IMR-90 (cell line): ENCODE measurements around the gene DOCK2. TPM values are rescaled to one million over a fixed set of nuclear protein-coding genes. Genes with fewer than 3 reads are reported as not detected.

Experiments used
- ATAC-seq: fragments of 200-7000 bp; cut with Tn5 transposase; 2 replicates; pipeline ENCODE4 v1.9.1; 2020; ENCODE audit warnings: low read depth, mild to moderate bottlenecking, moderate library complexity
- BruUV-seq: library from RNA; stranded (reverse); fragments of 400-500 nt; replicated peaks from 2 replicates; lab custom pipeline; 2021; lab: Mats Ljungman, UMichigan
- CTCF ChIA-PET: fragments of 300-600 bp; formaldehyde crosslinking; extraction: SDS; loops from one replicate; lab custom pipeline; 2021; ENCODE audit warnings: antibody characterized with exemption; lab: Yijun Ruan, JAX
- POLR2A ChIA-PET: fragments of 300-600 bp; sonication (Branson Sonifier 250); formaldehyde crosslinking; loops from one replicate; lab custom pipeline; 2022; ENCODE audit warnings: antibody characterized with exemption; ENCODE audit not compliant: unreplicated experiment; lab: Charles Lee
- DNase-seq: peaks from one replicate; pipeline ENCODE4 v3.0.0; 2013
- H2AFZ ChIP-seq: replicated peaks from 2 replicates; pipeline ENCODE3; 2013; ENCODE audit warnings: low read length, mild to moderate bottlenecking; ENCODE audit not compliant: poor library complexity
- H2AK5ac ChIP-seq: 2 replicates; pipeline ENCODE4 v1.6.1; 2013; ENCODE audit warnings: low read depth, low read length, inconsistent platforms
- H2AK9ac ChIP-seq: replicated peaks from 2 replicates; pipeline ENCODE3; 2013; ENCODE audit warnings: mild to moderate bottlenecking, low read depth, low read length, moderate library complexity; ENCODE audit not compliant: poor library complexity
- H2BK120ac ChIP-seq: 2 replicates; pipeline ENCODE4 v1.6.1; 2013; ENCODE audit warnings: low read depth, low read length, inconsistent platforms
- H2BK15ac ChIP-seq: 3 replicates; pipeline ENCODE4 v1.6.1; 2013; ENCODE audit warnings: low read depth, low read length, inconsistent platforms
- H2BK20ac ChIP-seq: 2 replicates; pipeline ENCODE4 v1.6.1; 2013; ENCODE audit warnings: low read depth, mild to moderate bottlenecking, inconsistent platforms, low read length, moderate library complexity
- H2BK5ac ChIP-seq: 2 replicates; pipeline ENCODE4 v1.6.1; 2013; ENCODE audit warnings: mild to moderate bottlenecking, low read depth, low read length, inconsistent platforms; ENCODE audit not compliant: poor library complexity, severe bottlenecking
- H3K14ac ChIP-seq: replicated peaks from 2 replicates; pipeline ENCODE4 v1.6.1; 2013; ENCODE audit warnings: low read depth, low read length, inconsistent platforms
- H3K18ac ChIP-seq: 2 replicates; pipeline ENCODE4 v1.6.1; 2013; ENCODE audit warnings: low read depth, low read length, control low read depth
- H3K23ac ChIP-seq: 2 replicates; pipeline ENCODE4 v1.6.1; 2013; ENCODE audit warnings: low read depth, low read length, inconsistent platforms
- H3K27ac ChIP-seq: 2 replicates; pipeline ENCODE4 v1.5.1; 2013; ENCODE audit warnings: mild to moderate bottlenecking, control low read depth, low read length; ENCODE audit not compliant: insufficient read depth
- H3K27me3 ChIP-seq: 2 replicates; pipeline ENCODE4 v1.6.1; 2013; ENCODE audit warnings: low read length; ENCODE audit not compliant: control insufficient read depth, insufficient read depth
- H3K36me3 ChIP-seq: 2 replicates; pipeline ENCODE4 v1.6.1; 2013; ENCODE audit warnings: low read length, mixed read lengths; ENCODE audit not compliant: control insufficient read depth, insufficient read depth
- H3K4ac ChIP-seq: 2 replicates; pipeline ENCODE4 v1.6.1; 2013; ENCODE audit warnings: low read depth, low read length, inconsistent platforms
- H3K4me1 ChIP-seq: 2 replicates; pipeline ENCODE4 v1.6.1; 2013; ENCODE audit warnings: low read length, mixed read lengths; ENCODE audit not compliant: control insufficient read depth, insufficient read depth
- H3K4me2 ChIP-seq: 2 replicates; pipeline ENCODE4 v1.6.1; 2013; ENCODE audit warnings: low read depth, mild to moderate bottlenecking, control low read depth, low read length, moderate library complexity
- H3K4me3 ChIP-seq: 2 replicates; pipeline ENCODE4 v1.5.1; 2013; ENCODE audit warnings: low read depth, mild to moderate bottlenecking, control low read depth, low read length, moderate library complexity; ENCODE audit not compliant: insufficient read depth
- H3K56ac ChIP-seq: 2 replicates; pipeline ENCODE4 v1.6.1; 2013; ENCODE audit warnings: low read length, inconsistent platforms; ENCODE audit not compliant: insufficient read depth; ENCODE audit errors: extremely low read depth
- H3K79me1 ChIP-seq, 2 experiments: 2 replicates each; pipeline ENCODE4 v1.6.1; 2013; ENCODE audit warnings: low read length in 2 of 2, inconsistent platforms in 1 of 2, low read depth in 1 of 2
- H3K9ac ChIP-seq: 2 replicates; pipeline ENCODE4 v1.6.1; 2013; ENCODE audit warnings: low read depth, low read length, control low read depth
- H3K9me1 ChIP-seq: 2 replicates; pipeline ENCODE4 v1.6.1; 2013; ENCODE audit warnings: low read length, inconsistent platforms; ENCODE audit not compliant: insufficient read depth
- H3K9me3 ChIP-seq: 2 replicates; pipeline ENCODE4 v1.6.1; 2013; ENCODE audit warnings: low read length; ENCODE audit not compliant: control insufficient read depth, insufficient read depth
- H4K20me1 ChIP-seq: 2 replicates; pipeline ENCODE4 v1.6.1; 2013; ENCODE audit warnings: low read length, inconsistent platforms; ENCODE audit not compliant: insufficient read depth
- H4K5ac ChIP-seq: 2 replicates; pipeline ENCODE4 v1.6.1; 2013; ENCODE audit warnings: mild to moderate bottlenecking, low read depth, low read length, control low read depth
- H4K8ac ChIP-seq, 2 experiments: 2 replicates each; pipeline ENCODE4 v1.6.1; 2013; ENCODE audit warnings: low read depth in 2 of 2, low read length in 2 of 2, control low read depth in 1 of 2, inconsistent platforms in 1 of 2
- H4K91ac ChIP-seq: 2 replicates; pipeline ENCODE4 v1.6.1; 2013; ENCODE audit warnings: low read depth, low read length, inconsistent platforms; ENCODE audit not compliant: insufficient read depth
- CHD1 ChIP-seq: IDR thresholded peaks from 2 replicates; pipeline ENCODE4 v1.6.1; 2012; ENCODE audit warnings: low read depth, low read length, improper control_type of control experiment
- WGBS, 2 experiments: methylation state at CpG; one replicate each; pipeline versions ENCODE4 v1.1.5 to v1.1.7; 2013; ENCODE audit warnings: missing lambda C conversion rate in 2 of 2; ENCODE audit not compliant: insufficient read length in 1 of 2; ENCODE audit errors: extremely low coverage in 2 of 2; 5-methylcytosine and 5-hydroxymethylcytosine counted together
- dilution Hi-C: fragments of 300-500 bp; cut with HindIII; formaldehyde crosslinking; loops from one replicate; pipeline ENCODE4 v1.14.3; 2018; ENCODE audit warnings: low sequenced_read_pairs; ENCODE audit not compliant: unreplicated experiment
- in situ Hi-C: fragments of 300-500 bp; cut with MboI; formaldehyde crosslinking; loops from 3 replicates; pipeline ENCODE4 v1.14.3; 2019; ENCODE audit warnings: low sequenced_read_pairs, inconsistent platforms, mixed read lengths
- intact Hi-C: fragments of 100-400 bp; cut with micrococcal nuclease; formaldehyde crosslinking; loops from 2 replicates; pipeline ENCODE4 v1.10.0; 2022
- polyA plus RNA-seq, 3 experiments: library from polyadenylated mRNA; depleted of rRNA; stranded (reverse); fragments of >200 nt; gene quantifications; 2 replicates each; pipeline ENCODE4 v1.2.3, GENCODE V29; 2012; ENCODE audit warnings: low replicate concordance in 1 of 3
- total RNA-seq: library from RNA; depleted of rRNA; stranded (reverse); fragments of >200 nt; gene quantifications from 2 replicates; pipeline ENCODE4 v1.2.3, GENCODE V29; 2012

Gene DOCK2
- total and polyA plus RNA-seq, 2 of the 4 experiments (the other 2 are of a cell fraction): 0.72 to 3.0 TPM

DNA sequence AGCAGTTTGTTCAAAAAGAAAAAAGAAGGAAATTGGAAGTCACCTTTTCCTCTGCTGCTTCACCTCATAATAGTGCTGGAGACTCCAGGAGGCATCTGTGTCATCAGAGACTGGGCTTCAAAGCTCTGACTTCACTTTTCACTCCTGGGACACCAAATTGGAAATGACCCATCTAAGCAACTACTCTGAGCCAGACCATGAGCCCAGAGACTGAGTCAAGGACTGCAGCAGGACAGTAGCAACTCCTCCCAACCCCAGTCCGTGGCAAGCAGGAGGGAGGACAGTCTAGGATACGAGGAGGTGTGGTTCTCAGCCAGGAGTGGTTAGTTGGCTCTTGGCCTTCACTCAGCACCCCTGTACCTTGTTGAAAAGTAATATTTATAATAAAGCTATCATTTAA lies 211.7 kb downstream of the DOCK2 start:
- H3K36me3 ChIP-seq: no peaks in the 10 kb centered on the region
- intact Hi-C loops: no loop called here
- dilution Hi-C loops: no loop called here
- no peaks in the 10 kb centered on the region for H3K4me1 ChIP-seq
- H2AK5ac ChIP-seq: no peak overlapping the region
- no peaks in the 10 kb centered on the region for H3K27me3 ChIP-seq
- in situ Hi-C loops: no loop called here
- no peak overlapping the region for H3K14ac ChIP-seq
- no peaks in the 10 kb centered on the region for H4K20me1 ChIP-seq
- H4K91ac ChIP-seq: no peak overlapping the region
- no peak overlapping the region for H2AFZ ChIP-seq
- TF ChIP-seq CHD1: no peak
- CTCF ChIA-PET: no interaction called here
- POLR2A ChIA-PET: no interaction called here
- no peak overlapping the region for H3K18ac ChIP-seq
- no peak overlapping the region for H3K23ac ChIP-seq
- H3K27ac ChIP-seq: no peak overlapping the region
- no peak overlapping the region for H4K8ac ChIP-seq
- no peak overlapping the region for H2BK15ac ChIP-seq
- H3K9ac ChIP-seq: no peak overlapping the region
- H3K9me1 ChIP-seq: no peaks in the 10 kb centered on the region
- H2BK20ac ChIP-seq: no peak overlapping the region
- H3K4ac ChIP-seq: no peak overlapping the region
- no peaks in the 10 kb centered on the region for H3K79me1 ChIP-seq
- no peak for ATAC-seq
- BruUV-seq: no TSS peak
- no peak for DNase-seq
- H3K4me3 ChIP-seq: no peak overlapping the region
- no peak overlapping the region for H3K4me2 ChIP-seq
- H3K56ac ChIP-seq: no peak overlapping the region
- WGBS, 2 experiments: no CpG with 5 or more reads among the region's 2 CpGs
- H2AK9ac ChIP-seq: no peak overlapping the region
- peaks cover 7% of the 10 kb centered on the region for H3K9me3 ChIP-seq
- H2BK5ac ChIP-seq: no peak overlapping the region
- no peak overlapping the region for H4K5ac ChIP-seq
- H2BK120ac ChIP-seq: no peak overlapping the region
